Right lobe of liver (tissue), 6 donors: ENCODE data around the gene PPFIBP1. TPM values are rescaled to one million over a fixed set of nuclear protein-coding genes. Genes with fewer than 3 reads are reported as not detected.

ENCODE experiments used
- ATAC-seq, 4 donors: fragments of 200-7000 bp; cut with Tn5 transposase; one replicate each; pipeline ENCODE4 v1.9.1; 2020; ENCODE audit warnings: mild to moderate bottlenecking in 4 of 4, moderate library complexity in 4 of 4
- DNase-seq, 3 donors: peaks; one replicate each; pipeline ENCODE4 v3.0.0-alpha.2; 2020
- H3K27ac ChIP-seq, 3 donors: fragments of 200-600 bp; one replicate each; pipeline ENCODE4 v1.8.0; 2022
- H3K27me3 ChIP-seq, 2 donors: fragments of 200-600 bp; one replicate each; pipeline ENCODE4 v1.8.0; 2022
- H3K36me3 ChIP-seq, 4 donors: fragments of 200-600 bp; sonication (generic) in 1 of 4; one replicate each; pipeline versions ENCODE4 v1.5.1 to v1.8.0; 2017 to 2022; ENCODE audit warnings: control low read depth in 1 of 4
- H3K4me1 ChIP-seq, 4 donors: fragments of 200-600 bp; sonication (generic) in 1 of 4; one replicate each; pipeline versions ENCODE4 v1.5.1 to v1.8.0; 2017 to 2022; ENCODE audit warnings: control low read depth in 1 of 4
- H3K4me3 ChIP-seq, 3 donors: fragments of 200-600 bp; one replicate each; pipeline ENCODE4 v1.8.0; 2022
- H3K9me3 ChIP-seq, 4 donors: fragments of 200-600 bp; sonication (generic) in 1 of 4; one replicate each; pipeline versions ENCODE4 v1.5.1 to v1.8.0; 2017 to 2022; ENCODE audit warnings: control low read depth in 1 of 4
- POLR2A ChIP-seq: fragments of 450-650 bp; IDR thresholded peaks from one replicate; pipeline ENCODE4 v1.6.1; 2017; ENCODE audit warnings: antibody characterized with exemption, mild to moderate bottlenecking
- WGBS: methylation state at CpG from one replicate; pipeline ENCODE4 v1.1.6; 2018; ENCODE audit warnings: low coverage, low lambda C conversion rate; ENCODE audit not compliant: insufficient coverage; ENCODE audit errors: missing lambda C conversion rate; 5-methylcytosine and 5-hydroxymethylcytosine counted together
- intact Hi-C, 2 donors: fragments of 100-400 bp; cut with DNase I; formaldehyde crosslinking; loops; one replicate each; pipeline versions ENCODE4 v1.11.2 to v1.14.1; 2022
- total RNA-seq, 6 experiments: library from RNA; depleted of rRNA in 2 of 6; stranded (reverse); fragments of >200 nt in 2 of 6; fragmentation: NEBNext Ultra II Directional in 3 of 6; extraction: Animal tissue kit (Norgen Biotek cat#: 25700) in 3 of 6; gene quantifications; one replicate each; pipeline versions ENCODE4 v1.1.0 to v1.2.4, GENCODE V29; 2016 to 2023
- TF ChIP-seq, protein P1 (sequence below), 4 donors: fragments of 200-600 bp in 3 of 4; fragments of 450-650 bp in 1 of 4; IDR thresholded peaks; one replicate each; pipeline versions ENCODE4 v1.5.1 to v1.8.0; 2016 to 2022; ENCODE audit warnings: antibody characterized with exemption in 4 of 4, mild to moderate bottlenecking in 2 of 4
- donor health status: DM: no; HTN: yes; CAD: no.
- donor health status: DM: no; HTN: no; CAD: no.
- donor health status: DM: no; HTN: no; CAD: no.
- donor health status: DM: no; HTN: yes; CAD: no.
- donor health status: DM: no; HTN: yes; CAD: no.

The PPFIBP1 gene
- total RNA-seq, 6 experiments from 2014 or later, result 24.1 to 53.9 (median 35.8) TPM

DNA sequence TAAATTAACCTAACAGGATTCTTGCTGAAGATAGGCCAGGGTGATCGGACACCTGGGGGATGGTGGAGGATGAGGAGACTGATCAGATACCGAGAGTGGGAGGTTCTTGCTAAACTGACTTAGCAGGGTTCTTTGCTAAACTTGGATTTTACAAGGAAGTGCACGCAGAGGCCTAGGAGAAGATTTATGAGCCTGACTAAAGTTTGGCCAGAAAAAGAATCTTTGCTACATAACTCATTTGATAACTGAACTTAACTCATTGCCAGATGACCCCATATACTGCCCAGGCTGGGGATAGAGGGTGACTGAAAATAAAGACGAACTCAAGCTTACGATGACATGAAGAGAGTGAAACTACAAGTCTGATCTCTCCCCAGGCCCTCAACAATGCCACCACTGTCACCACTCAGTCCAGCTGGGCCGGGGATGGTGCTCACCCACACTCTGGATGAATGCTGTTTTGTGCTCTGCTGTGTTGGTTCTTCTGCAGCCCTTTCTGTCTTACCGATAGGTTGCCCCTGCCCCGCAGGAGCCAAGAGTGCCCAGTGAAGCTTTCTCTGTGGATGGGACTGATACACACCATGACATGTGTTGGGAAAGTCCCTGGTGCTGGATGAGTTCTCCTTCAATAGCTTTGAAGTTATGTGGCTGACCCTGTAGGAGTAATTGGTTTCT lies 29.0 kb downstream of the PPFIBP1 start:
- TF ChIP-seq POLR2A, result no peak
- TF ChIP-seq, protein P1, sequence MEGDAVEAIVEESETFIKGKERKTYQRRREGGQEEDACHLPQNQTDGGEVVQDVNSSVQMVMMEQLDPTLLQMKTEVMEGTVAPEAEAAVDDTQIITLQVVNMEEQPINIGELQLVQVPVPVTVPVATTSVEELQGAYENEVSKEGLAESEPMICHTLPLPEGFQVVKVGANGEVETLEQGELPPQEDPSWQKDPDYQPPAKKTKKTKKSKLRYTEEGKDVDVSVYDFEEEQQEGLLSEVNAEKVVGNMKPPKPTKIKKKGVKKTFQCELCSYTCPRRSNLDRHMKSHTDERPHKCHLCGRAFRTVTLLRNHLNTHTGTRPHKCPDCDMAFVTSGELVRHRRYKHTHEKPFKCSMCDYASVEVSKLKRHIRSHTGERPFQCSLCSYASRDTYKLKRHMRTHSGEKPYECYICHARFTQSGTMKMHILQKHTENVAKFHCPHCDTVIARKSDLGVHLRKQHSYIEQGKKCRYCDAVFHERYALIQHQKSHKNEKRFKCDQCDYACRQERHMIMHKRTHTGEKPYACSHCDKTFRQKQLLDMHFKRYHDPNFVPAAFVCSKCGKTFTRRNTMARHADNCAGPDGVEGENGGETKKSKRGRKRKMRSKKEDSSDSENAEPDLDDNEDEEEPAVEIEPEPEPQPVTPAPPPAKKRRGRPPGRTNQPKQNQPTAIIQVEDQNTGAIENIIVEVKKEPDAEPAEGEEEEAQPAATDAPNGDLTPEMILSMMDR (IDR thresholded peaks at IDR 0.05), result no peak
- intact Hi-C loops, result no loop called here
- DNase-seq (no peak), ATAC-seq (no peak)
- Histone ChIP-seq H3K27me3 (no peaks in the 10 kb centered on the region), H3K9me3 (no peaks in the 10 kb centered on the region), H3K4me3 (no peak overlapping the region), H3K4me1 (peaks cover 0 to 41% (median 18%) of the 10 kb centered on the region in 4 donors), H3K27ac (no peak overlapping the region), H3K36me3 (no peaks in the 10 kb centered on the region)
- WGBS, result 79% methylated on average over 8 of the region's 8 CpGs

DNA sequence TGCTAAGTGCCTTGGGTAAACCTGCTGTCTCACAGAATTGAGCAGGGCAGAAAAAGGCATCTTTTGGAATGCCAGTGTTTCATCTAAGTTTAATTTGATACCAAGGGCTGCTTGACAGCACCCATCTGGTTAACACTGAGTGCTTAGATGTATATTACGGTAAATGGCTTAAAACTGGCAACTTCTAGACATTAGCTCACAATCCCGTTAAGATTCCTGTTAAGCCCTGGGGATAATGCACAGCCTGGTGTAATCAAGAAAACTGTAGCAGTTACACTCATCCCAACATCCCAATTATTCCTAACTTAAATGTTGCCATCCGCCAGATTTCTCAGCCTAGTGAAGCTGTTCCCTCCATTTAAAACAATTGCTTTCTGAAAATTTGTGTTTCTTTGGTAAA lies 29.9 kb downstream of the PPFIBP1 start:
- ATAC-seq (no peak), DNase-seq (no peak)
- peaks cover 0 to 32% (median 13%) of the 10 kb centered on the region in 4 donors for H3K4me1 ChIP-seq
- H3K9me3 ChIP-seq, result no peaks in the 10 kb centered on the region
- H3K4me3 ChIP-seq, result no peak overlapping the region
- WGBS, result 88% methylated on average over 3 of the region's 3 CpGs
- H3K27me3 ChIP-seq, result no peaks in the 10 kb centered on the region
- no peaks in the 10 kb centered on the region for H3K36me3 ChIP-seq
- intact Hi-C loops, result no loop called here
- TF ChIP-seq POLR2A, result no peak
- TF ChIP-seq, protein P1 (IDR thresholded peaks at IDR 0.05), result no peak
- peak overlapping the region in 1 of 3 donors; percentile 28 for H3K27ac ChIP-seq

DNA sequence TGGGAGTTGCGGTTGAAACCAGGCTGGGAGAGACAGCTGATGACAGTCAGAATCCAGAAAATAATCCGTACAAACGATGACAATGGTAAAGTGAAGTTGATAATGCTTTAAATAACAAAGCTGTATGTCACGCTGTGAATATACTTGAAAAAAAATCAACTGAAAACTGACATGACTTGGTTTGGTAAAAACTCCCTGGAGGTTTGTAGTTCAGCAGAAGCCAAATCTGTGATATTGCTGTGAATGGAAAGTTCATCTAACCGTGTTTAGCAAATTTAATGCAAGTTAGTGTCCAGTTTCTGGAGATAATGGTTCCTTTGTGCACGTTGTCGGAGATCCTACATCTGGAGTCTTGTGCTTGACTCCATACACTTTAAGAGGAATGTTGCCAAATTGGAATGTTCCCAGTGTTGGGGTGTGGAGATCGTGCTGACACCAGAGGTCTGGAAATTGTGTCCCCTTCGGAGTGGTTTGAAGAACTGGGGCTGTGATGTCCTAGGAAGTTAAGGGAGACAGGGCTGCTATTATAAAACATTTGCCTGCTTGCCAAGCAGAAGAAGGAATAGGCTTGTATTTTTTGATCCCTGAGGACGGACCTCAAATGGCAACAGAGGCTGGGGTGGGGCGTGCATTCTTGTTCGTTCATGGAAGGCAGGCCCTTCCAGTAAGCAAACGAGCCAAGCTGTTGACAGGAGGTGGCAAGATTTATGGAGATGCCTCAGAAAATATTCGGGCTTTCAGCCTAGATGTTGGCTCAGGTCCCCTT lies 30.6 kb downstream of the PPFIBP1 start:
- Histone ChIP-seq H3K36me3 (no peaks in the 10 kb centered on the region), H3K9me3 (no peaks in the 10 kb centered on the region), H3K4me1 (peaks cover 0 to 26% (median 10%) of the 10 kb centered on the region in 4 donors), H3K27me3 (no peaks in the 10 kb centered on the region), H3K27ac (peak overlapping the region in 2 of 3 donors; percentile 12 to 28), H3K4me3 (no peak overlapping the region)
- intact Hi-C loops, result no loop called here
- TF ChIP-seq, protein P1 (IDR thresholded peaks at IDR 0.05), result no peak
- no peak for TF ChIP-seq POLR2A
- DNase-seq, result no peak
- WGBS, result 46% methylated on average over 14 of the region's 14 CpGs
- no peak for ATAC-seq

DNA sequence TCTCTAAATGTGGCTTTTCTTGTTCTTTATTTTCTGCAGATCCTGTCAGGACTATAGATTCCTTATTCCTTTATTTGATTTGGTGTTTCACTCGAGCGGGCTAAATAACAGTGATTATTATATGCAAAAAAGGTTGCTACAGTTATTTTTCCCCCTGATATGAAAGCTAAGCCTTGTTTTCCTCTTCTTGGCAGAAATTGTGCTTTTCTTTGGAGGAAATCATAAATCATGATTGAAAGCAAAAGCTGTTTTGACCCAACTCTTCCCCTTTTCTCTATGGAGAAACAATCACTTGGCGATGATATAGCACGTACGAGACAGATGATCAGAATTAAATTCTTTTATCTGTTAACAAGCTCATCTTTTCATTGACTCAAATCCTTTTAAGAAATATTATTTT lies 31.4 kb downstream of the PPFIBP1 start:
- no peak for ATAC-seq
- H3K27ac ChIP-seq, result peak overlapping the region in 2 of 3 donors; percentile 12 to 14
- H3K4me3 ChIP-seq, result no peak overlapping the region
- no peak for DNase-seq
- 43% methylated on average over 5 of the region's 5 CpGs for WGBS
- no peaks in the 10 kb centered on the region for H3K9me3 ChIP-seq
- peaks cover 0 to 20% (median 7%) of the 10 kb centered on the region in 4 donors for H3K4me1 ChIP-seq
- no peak for TF ChIP-seq POLR2A
- TF ChIP-seq, protein P1 (IDR thresholded peaks at IDR 0.05), result no peak
- H3K27me3 ChIP-seq, result no peaks in the 10 kb centered on the region
- intact Hi-C loops, result no loop called here
- H3K36me3 ChIP-seq, result no peaks in the 10 kb centered on the region
